Ovary (tissue), 3 donors: ENCODE data around the gene PPRC1.

Source experiments
- CTCF ChIP-seq, 3 donors: fragments of 450-650 bp in 2 of 3; fragments of 200-600 bp in 1 of 3; IDR thresholded peaks; one replicate each; pipeline versions ENCODE4 v1.5.1 to v1.8.0; 2016 to 2022; ENCODE audit warnings: antibody characterized with exemption in 3 of 3, mild to moderate bottlenecking in 1 of 3
- POLR2A ChIP-seq: fragments of 450-650 bp; IDR thresholded peaks from one replicate; pipeline ENCODE4 v1.6.1; 2017; ENCODE audit warnings: antibody characterized with exemption, mild to moderate bottlenecking, moderate library complexity
- donor health status: DM: no; HTN: no; CAD: no.

GRCh38 chr10:102118867-102119266 is 14.0 kb upstream of the PPRC1 start:
- TF ChIP-seq POLR2A (no peak), CTCF (IDR thresholded peaks at IDR 0.05) (no peak)
